Panc1 (cell line): ENCODE measurements around the gene KREMEN2. TPM values are rescaled to one million over a fixed set of nuclear protein-coding genes. Genes with fewer than 3 reads are reported as not detected.

Experiments
- ATAC-seq: fragments of 200-7000 bp; cut with Tn5 transposase; 2 replicates; pipeline ENCODE4 v1.9.1; 2020; ENCODE audit warnings: mild to moderate bottlenecking, moderate library complexity
- BruUV-seq: library from RNA; stranded (reverse); fragments of 400-500 nt; replicated peaks from 2 replicates; lab custom pipeline; 2021; lab: Mats Ljungman, UMichigan
- CTCF ChIA-PET: fragments of 300-600 bp; sonication (Branson Sonifier 250); formaldehyde crosslinking; loops from one replicate; lab custom pipeline; 2022; ENCODE audit warnings: antibody characterized with exemption; lab: Charles Lee
- POLR2A ChIA-PET: fragments of 300-600 bp; sonication (Branson Sonifier 250); formaldehyde crosslinking; loops from one replicate; lab custom pipeline; 2022; ENCODE audit warnings: antibody characterized with exemption; lab: Charles Lee
- DNase-seq: peaks from one replicate; pipeline ENCODE4 v3.0.0-alpha.2; 2010; ENCODE audit warnings: low read depth, low spot score
- H3K27ac ChIP-seq: 2 replicates; pipeline ENCODE4 v1.5.1; 2011; ENCODE audit warnings: mild to moderate bottlenecking, low read length, inconsistent platforms
- H3K27me3 ChIP-seq: fragments of 200-500 bp; sonication (Bioruptor generic); 2 replicates; pipeline ENCODE4 v1.6.0; 2014; ENCODE audit warnings: low read length, inconsistent platforms; ENCODE audit not compliant: control insufficient read depth, insufficient read depth
- H3K36me3 ChIP-seq: fragments of 200-500 bp; sonication (Bioruptor generic); 2 replicates; pipeline ENCODE4 v1.5.1; 2014; ENCODE audit warnings: inconsistent platforms, mild to moderate bottlenecking, low read length, moderate library complexity; ENCODE audit not compliant: control insufficient read depth, insufficient read depth
- H3K4me1 ChIP-seq: 2 replicates; pipeline ENCODE4 v1.5.1; 2011; ENCODE audit warnings: inconsistent platforms, mild to moderate bottlenecking, low read length, moderate library complexity; ENCODE audit not compliant: control insufficient read depth, insufficient read depth
- H3K4me3 ChIP-seq, 2 experiments: 2 replicates each; pipeline ENCODE4 v1.5.1; 2011 to 2012; ENCODE audit warnings: low read depth in 2 of 2, low read length in 2 of 2, mild to moderate bottlenecking in 2 of 2, inconsistent platforms in 1 of 2, moderate library complexity in 1 of 2
- H3K9me3 ChIP-seq: fragments of 200-500 bp; sonication (Bioruptor generic); 2 replicates; pipeline ENCODE4 v1.5.1; 2014; ENCODE audit warnings: low read depth, mild to moderate bottlenecking, inconsistent platforms, low read length, moderate library complexity; ENCODE audit not compliant: control insufficient read depth, insufficient read depth
- CTCF ChIP-seq: fragments of 450-650 bp; IDR thresholded peaks from 2 replicates; pipeline ENCODE4 v1.5.1; 2017; ENCODE audit warnings: mild to moderate bottlenecking
- POLR2AphosphoS5 ChIP-seq: IDR thresholded peaks from 2 replicates; pipeline ENCODE4 v1.6.1; 2012; ENCODE audit warnings: mild to moderate bottlenecking, low read depth, low read length, moderate library complexity
- SIN3A ChIP-seq: IDR thresholded peaks from 2 replicates; pipeline ENCODE4 v1.6.1; 2012; ENCODE audit warnings: low read depth, mild to moderate bottlenecking, low read length, moderate library complexity, borderline replicate concordance; ENCODE audit not compliant: insufficient read depth
- TCF7L2 ChIP-seq: IDR thresholded peaks from 2 replicates; pipeline ENCODE4 v1.6.1; 2011; ENCODE audit warnings: mild to moderate bottlenecking, low read depth, low read length, inconsistent platforms
- in situ Hi-C: cut with HindIII; loops from 2 replicates; pipeline ENCODE4 v1.10.0; 2016; ENCODE audit warnings: low sequenced_read_pairs, low pct_unique_long_range_greater_than_20kb
- intact Hi-C: fragments of 100-400 bp; cut with micrococcal nuclease; formaldehyde crosslinking; loops from one replicate; pipeline ENCODE4 v1.10.0; 2022; ENCODE audit not compliant: unreplicated experiment
- total RNA-seq: library from RNA; stranded (reverse); gene quantifications from one replicate; pipeline ENCODE4 v1.2.1, GENCODE V29; 2021; ENCODE audit not compliant: unreplicated experiment
- TF ChIP-seq, protein P1 (sequence below), 2 experiments: IDR thresholded peaks; 2 replicates each; pipeline ENCODE4 v1.6.1; 2011 to 2012; ENCODE audit warnings: low read depth in 2 of 2, control low read depth in 1 of 2, low read length in 1 of 2, mild to moderate bottlenecking in 1 of 2, moderate library complexity in 1 of 2; ENCODE audit not compliant: insufficient read depth in 1 of 2

KREMEN2 gene
- total RNA-seq, 1 experiment from 2014 or later: 10.8 TPM

DNA sequence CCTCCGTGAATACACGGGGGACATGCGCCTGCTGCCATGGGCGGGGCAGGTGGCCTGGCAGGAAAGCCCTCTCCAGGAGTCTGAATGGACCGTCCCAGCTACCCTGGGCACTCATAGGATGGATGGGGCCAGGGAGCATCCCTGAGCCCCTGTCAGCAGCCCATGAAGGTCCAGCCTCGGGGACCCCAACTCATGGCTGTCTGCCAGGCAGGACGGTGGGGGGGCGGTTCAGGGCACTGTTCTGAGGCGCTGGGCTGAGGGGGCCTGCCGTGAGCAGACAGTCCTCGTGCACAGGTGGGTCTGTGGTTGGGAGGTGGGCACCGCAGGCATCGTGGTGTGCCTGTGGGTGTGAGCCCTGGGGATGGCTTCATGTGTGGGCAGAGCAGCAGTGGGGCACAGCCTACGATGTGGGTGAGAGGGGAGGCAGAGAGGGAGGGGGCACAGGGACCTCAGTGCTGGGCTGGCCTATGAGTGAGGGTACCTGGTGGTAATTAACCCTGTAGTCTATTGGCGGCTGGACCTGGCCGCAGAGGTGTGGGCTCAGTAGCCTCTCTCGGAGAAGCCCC lies 22.6 kb downstream of the KREMEN2 start:
- no peak overlapping the region for H3K27ac ChIP-seq
- intact Hi-C loops (no loop called here), in situ Hi-C loops (no loop called here)
- CTCF ChIA-PET: interaction anchor here (0.6 kb wide), 1 partner anchor 66 kb away, joined by 3 read pairs; no protein-coding TSS in a partner anchor
- H3K4me1 ChIP-seq: peaks cover 8% of the 10 kb centered on the region
- TF ChIP-seq, protein P1, sequence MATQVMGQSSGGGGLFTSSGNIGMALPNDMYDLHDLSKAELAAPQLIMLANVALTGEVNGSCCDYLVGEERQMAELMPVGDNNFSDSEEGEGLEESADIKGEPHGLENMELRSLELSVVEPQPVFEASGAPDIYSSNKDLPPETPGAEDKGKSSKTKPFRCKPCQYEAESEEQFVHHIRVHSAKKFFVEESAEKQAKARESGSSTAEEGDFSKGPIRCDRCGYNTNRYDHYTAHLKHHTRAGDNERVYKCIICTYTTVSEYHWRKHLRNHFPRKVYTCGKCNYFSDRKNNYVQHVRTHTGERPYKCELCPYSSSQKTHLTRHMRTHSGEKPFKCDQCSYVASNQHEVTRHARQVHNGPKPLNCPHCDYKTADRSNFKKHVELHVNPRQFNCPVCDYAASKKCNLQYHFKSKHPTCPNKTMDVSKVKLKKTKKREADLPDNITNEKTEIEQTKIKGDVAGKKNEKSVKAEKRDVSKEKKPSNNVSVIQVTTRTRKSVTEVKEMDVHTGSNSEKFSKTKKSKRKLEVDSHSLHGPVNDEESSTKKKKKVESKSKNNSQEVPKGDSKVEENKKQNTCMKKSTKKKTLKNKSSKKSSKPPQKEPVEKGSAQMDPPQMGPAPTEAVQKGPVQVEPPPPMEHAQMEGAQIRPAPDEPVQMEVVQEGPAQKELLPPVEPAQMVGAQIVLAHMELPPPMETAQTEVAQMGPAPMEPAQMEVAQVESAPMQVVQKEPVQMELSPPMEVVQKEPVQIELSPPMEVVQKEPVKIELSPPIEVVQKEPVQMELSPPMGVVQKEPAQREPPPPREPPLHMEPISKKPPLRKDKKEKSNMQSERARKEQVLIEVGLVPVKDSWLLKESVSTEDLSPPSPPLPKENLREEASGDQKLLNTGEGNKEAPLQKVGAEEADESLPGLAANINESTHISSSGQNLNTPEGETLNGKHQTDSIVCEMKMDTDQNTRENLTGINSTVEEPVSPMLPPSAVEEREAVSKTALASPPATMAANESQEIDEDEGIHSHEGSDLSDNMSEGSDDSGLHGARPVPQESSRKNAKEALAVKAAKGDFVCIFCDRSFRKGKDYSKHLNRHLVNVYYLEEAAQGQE (IDR thresholded peaks at IDR 0.05; ENCODE audit: insufficient read depth in 1 of 2, low read depth in 2 of 2, low read length in 1 of 2): no peak
- no peak for TF ChIP-seq TCF7L2
- TF ChIP-seq SIN3A: no peak
- no peak for TF ChIP-seq CTCF
- no peak for TF ChIP-seq POLR2AphosphoS5
- ATAC-seq: no peak
- H3K4me3 ChIP-seq: no peak overlapping the region
- no peak for DNase-seq
- H3K27me3 ChIP-seq: no peaks in the 10 kb centered on the region
- H3K36me3 ChIP-seq: no peaks in the 10 kb centered on the region
- BruUV-seq: no TSS peak
- H3K9me3 ChIP-seq: no peaks in the 10 kb centered on the region
- POLR2A ChIA-PET: no interaction called here

GRCh38 chr16:2987286-2987685 lies 23.2 kb downstream of the KREMEN2 start:
- Histone ChIP-seq H3K27ac (no peak overlapping the region), H3K9me3 (no peaks in the 10 kb centered on the region), H3K4me1 (peaks cover 3% of the 10 kb centered on the region), H3K36me3 (no peaks in the 10 kb centered on the region), H3K4me3 (no peak overlapping the region), H3K27me3 (no peaks in the 10 kb centered on the region)
- TF ChIP-seq POLR2AphosphoS5: no peak
- TF ChIP-seq SIN3A: no peak
- TF ChIP-seq TCF7L2: no peak
- TF ChIP-seq, protein P1 (IDR thresholded peaks at IDR 0.05; ENCODE audit: insufficient read depth in 1 of 2, low read depth in 2 of 2, low read length in 1 of 2): no peak
- no peak for TF ChIP-seq CTCF
- in situ Hi-C loops: no loop called here
- intact Hi-C loops: no loop called here
- ChIA-PET CTCF (no interaction called here), POLR2A (no interaction called here)
- no TSS peak for BruUV-seq
- no peak for ATAC-seq
- DNase-seq: no peak
